GM18505 (cell line): ENCODE results near the gene DLG2.
A peak's percentile ranks its signal among the peaks of the same experiment; 100 is the strongest.

Experiments
- ATAC-seq: cut with Tn5 transposase; IDR thresholded peaks from one replicate; pipeline ENCODE4 v1.9.1; 2021; ENCODE audit not compliant: unreplicated experiment
- POLR2A ChIP-seq: IDR thresholded peaks from 4 replicates; pipeline ENCODE4 v1.6.1; 2011; ENCODE audit warnings: borderline replicate concordance; ENCODE audit not compliant: insufficient read depth, insufficient read length; ENCODE audit errors: extremely low read depth

The DLG2 gene

GRCh38 chr11:83836065-83836464, 1791.1 kb downstream of the DLG2 start:
- TF ChIP-seq POLR2A, result no peak
- ATAC-seq, result no peak

GRCh38 chr11:83835423-83835822, 1791.7 kb downstream of the DLG2 start:
- TF ChIP-seq POLR2A, result no peak
- ATAC-seq, result peak; percentile 58

DNA sequence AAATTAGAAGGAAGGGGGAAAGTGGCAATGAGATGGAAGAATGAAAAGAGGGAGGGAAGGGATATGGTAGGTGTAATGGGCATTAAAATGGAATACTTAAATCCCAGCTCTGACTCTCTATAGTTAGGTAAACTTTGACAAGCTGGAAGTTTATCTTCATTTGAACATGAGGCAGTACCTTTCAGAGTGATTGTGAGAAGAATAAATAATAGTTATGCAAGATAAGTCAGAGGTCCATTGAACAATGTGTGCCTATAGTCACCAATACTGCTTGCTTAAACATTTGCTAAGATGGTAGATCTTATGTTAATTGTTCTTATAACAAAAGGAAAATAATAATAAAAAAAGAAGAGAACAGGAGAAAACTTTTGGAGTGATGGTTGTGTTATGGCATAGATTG, 1795.2 kb downstream of the DLG2 start:
- TF ChIP-seq POLR2A, result no peak
- ATAC-seq, result no peak

GRCh38 chr11:83827940-83828554, 1799.1 kb downstream of the DLG2 start:
- no peak for TF ChIP-seq POLR2A
- peak; percentile 77 for ATAC-seq

DNA sequence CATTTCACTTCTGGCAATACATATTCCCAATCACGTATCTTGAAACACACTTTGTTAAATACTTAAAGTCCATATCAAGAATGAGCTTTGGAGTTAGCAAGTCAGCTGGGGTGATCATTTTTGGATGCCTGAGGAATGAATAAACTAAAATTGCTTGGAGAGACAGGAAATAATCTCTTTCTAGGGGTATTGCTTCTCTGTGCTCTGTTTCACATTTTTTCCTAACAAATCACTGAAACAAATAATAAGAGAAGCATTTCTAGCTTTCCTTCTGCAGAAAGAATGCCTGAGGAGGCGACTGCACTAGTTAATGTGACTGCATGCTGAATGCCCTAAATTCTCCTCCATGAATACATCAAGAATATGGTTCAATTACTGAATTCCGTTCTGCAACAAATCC, 1799.6 kb downstream of the DLG2 start:
- TF ChIP-seq POLR2A, result no peak
- no peak for ATAC-seq

- no peak for ATAC-seq
- no peak for TF ChIP-seq POLR2A
These were observed 1801.1 kb downstream of the DLG2 start for GRCh38 chr11:83826078-83826477.

GRCh38 chr11:83823461-83824025, 1803.6 kb downstream of the DLG2 start:
- no peak for ATAC-seq
- TF ChIP-seq POLR2A, result no peak

GRCh38 chr11:83819931-83820549, 1807.1 kb downstream of the DLG2 start:
- ATAC-seq, result no peak
- no peak for TF ChIP-seq POLR2A

DNA sequence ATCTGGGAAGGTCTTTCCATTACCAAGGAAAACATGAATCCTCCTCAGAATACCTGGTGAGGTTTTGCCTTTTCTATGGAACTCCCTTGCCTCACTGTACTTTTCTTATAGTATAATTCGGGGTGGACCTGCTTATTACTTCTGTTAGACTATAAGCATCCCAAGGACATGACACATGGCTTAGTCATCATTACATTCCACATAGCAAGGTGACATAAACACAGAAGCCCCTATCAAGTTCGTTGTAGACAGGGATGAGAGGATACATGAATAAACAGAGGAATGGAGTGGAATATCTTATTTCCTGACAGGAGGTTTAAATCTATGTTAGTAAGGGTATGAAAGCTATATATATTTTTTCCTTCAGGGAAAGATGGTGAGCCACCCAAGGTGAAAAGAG, 1808.8 kb downstream of the DLG2 start:
- no peak for TF ChIP-seq POLR2A
- ATAC-seq, result no peak

DNA sequence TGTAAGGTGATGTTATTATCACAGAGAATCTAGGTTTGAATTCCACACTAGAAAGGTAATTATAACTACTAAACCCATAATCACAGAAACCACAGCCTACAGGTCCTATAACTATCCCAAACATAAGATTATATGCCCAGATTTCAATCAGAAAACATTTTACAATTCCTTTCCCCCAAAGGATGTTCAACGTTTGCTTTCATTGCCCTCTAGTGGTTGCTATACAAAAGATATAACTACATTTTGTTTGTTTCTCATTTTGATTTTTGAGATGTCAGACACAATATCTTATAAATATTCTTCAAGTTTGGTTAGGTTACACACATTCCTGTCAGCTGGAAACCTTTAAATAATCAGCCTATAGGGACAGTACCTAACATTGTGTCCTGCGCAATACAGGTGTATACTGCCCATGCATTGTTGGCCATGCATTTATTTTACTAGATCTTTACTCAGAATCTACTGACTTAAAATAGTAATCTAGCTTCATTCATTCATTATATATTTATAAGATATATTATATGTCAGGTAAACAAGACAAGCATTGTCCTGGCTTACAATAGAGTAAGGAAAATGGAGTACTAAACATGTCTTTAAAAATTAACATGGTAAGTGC, 1810.5 kb downstream of the DLG2 start:
- no peak for ATAC-seq
- TF ChIP-seq POLR2A, result no peak

- no peak for ATAC-seq
- TF ChIP-seq POLR2A, result no peak
These were observed 1811.4 kb downstream of the DLG2 start for GRCh38 chr11:83815736-83816135.

DNA sequence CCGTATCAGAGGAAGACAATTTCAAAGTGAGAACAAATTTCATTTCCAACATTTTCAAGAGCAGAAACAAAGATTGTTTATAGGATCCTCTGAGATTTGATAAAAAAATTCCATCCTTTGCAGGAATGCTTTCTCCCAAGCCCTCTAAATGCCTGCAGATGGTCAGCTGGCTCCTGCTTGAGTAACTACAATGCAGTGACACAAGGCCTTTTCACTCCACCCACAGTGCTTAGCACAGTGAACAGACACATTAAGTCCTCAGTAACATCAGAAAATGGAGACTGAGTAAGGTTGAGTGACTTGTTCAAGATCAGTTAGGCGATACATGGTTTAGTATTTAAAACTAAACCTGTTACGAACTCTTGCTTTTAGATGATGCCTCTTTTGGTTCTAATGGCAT, 1813.8 kb downstream of the DLG2 start:
- no peak for ATAC-seq
- no peak for TF ChIP-seq POLR2A

DNA sequence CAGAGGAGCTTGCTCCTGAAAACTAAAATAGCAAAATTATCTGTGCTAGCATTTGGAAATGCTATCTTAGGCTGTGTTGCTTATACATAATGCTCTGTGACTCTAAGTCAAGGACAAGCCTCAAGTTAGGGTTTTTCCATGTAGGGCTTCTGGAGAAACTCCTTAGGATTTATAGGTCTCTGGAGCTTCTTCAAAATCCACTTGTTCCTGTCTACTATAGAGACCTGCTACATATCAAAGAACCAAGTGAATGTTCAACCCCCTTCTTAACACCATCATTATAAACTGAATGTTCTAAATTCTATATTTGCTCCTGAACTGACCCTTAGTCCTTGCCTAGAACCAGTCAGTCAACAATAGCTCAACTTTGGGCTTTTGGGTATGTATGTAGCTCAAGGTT, 1817.9 kb downstream of the DLG2 start:
- ATAC-seq, result no peak
- no peak for TF ChIP-seq POLR2A

GRCh38 chr11:83801799-83802198, 1825.3 kb downstream of the DLG2 start:
- no peak for ATAC-seq
- no peak for TF ChIP-seq POLR2A
